ENCODE results near the gene MTG1.
"Not testable (repeated sequence)": the region's sequence is repeated elsewhere in the genome, so short reads cannot be mapped to it uniquely, and the experiment has no call there.

MTG1 gene

DNA sequence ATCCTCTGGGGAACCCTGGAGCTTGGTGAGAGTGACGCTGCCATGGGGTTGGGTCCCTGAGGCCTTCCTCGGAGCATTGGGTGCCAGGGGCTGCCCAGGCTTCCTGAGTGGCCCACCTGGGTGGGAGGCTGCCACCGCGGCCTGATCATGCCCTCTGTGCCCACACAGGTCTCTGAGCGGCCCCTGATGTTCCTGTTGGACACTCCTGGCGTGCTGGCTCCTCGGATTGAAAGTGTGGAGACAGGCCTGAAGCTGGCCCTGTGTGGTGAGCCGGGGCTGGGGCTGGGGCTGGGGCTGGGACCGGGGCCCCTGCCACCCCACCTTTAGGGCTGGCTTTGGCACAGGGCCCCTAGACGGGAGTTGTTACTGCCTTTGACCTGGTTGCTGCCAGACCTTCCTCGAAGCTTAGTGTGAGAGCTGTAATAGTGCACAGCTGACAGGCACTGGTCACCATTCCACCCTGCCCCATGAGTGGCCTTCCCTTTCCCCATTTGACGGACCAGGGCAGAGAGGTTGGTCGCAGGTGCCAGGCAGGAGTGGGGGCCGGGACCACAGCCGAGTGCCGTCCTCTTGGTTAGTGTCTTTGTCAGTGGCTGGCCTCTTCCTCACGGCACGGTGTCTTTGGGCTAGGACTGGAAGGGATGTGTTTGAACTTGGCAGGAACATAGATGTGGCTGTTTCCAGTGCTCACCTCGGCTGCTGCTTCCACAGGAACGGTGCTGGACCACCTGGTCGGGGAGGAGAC, 8.2 kb downstream of the MTG1 start:
- no peak for DNase-seq

DNA sequence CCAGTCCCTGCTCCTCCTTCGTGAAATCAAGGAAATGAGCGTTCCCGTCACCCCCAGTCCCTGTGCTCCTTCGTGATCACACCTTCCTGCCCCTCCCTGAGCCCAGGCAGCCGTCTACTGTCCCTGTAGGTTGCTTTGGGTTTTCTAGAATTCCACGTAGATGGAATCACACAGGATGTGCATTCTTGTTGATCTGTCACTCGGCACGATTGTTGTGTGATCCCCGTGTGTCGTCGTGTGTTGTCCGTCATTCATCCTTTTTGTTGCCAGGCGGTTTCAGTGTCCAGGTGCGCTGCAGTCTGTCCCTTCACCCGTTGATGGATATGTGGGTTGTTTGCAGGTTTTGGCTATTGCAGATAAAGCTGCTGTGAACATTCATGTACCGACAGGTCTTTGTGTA, 9.4 kb downstream of the MTG1 start:
- no peak for DNase-seq

DNA sequence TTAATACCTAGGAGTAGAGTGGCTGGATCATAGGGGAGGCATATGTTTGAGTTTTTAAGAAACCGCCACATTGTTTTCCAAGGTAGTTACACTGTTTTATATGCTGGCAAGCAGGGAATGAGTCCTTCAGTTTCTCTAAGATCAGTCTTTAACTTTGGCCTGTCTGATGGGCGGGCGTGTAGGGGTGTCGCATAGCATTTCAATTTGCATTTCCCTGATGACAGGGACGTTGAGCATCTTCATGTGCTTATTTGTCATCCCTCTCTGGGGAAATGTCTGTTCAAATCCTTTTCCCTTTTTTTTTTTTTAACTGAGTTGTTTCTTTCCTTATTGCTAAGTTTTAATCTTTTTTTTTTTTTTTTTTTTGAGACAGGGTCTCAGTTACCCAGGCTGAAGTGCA, 9.8 kb downstream of the MTG1 start:
- no peak for DNase-seq

DNA sequence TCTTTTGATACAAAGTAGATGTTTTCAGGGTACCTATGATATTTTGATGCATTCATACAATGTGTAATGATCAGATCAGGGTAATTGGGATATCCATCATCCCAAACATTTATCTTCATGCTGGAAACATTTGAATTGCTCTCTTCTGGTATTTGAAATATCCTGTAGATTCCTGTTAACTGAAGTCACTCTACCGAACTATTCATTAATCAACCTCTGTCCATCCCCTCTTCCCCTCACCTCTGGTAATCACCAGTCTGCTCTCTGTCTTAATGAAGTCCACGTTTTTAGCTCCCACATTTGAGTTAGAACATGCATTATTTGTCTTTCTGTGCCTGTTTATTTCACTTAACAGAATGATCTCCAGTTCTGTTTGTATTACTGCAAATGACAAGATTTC, 11.3 kb downstream of the MTG1 start:
- no peak for DNase-seq

DNA sequence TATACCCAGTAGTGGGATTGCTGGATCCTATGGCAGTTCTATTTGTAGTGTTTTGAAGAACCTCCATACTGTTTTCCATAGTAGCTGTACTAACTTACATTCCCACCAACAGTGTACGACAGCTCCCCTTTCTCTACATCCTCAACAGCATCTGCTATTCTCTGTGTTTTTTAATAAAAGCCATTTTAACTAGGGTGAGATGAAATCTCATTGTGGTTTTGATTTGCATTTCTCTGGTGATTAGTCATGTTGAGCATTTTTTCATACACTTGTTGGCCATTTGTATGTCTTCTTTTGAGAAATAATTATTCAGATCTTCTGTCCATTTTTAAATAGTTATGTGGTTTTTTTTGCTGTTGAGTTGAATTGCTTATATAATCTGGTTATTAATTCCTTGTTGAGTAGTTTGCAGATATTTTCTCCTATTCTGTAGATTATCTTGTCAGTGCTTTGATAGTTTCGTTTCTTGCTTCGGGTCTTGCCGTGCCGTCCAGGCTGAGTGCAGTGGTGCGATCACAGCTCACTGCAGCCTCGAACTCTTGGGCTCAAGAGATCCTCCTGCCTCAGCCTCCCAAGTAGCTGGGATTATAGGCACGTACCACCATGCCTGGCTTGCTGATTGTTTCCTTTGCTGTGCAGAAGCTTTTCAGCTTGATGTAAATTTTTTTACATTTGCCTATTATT, 12.0 kb downstream of the MTG1 start:
- DNase-seq = no peak

DNA sequence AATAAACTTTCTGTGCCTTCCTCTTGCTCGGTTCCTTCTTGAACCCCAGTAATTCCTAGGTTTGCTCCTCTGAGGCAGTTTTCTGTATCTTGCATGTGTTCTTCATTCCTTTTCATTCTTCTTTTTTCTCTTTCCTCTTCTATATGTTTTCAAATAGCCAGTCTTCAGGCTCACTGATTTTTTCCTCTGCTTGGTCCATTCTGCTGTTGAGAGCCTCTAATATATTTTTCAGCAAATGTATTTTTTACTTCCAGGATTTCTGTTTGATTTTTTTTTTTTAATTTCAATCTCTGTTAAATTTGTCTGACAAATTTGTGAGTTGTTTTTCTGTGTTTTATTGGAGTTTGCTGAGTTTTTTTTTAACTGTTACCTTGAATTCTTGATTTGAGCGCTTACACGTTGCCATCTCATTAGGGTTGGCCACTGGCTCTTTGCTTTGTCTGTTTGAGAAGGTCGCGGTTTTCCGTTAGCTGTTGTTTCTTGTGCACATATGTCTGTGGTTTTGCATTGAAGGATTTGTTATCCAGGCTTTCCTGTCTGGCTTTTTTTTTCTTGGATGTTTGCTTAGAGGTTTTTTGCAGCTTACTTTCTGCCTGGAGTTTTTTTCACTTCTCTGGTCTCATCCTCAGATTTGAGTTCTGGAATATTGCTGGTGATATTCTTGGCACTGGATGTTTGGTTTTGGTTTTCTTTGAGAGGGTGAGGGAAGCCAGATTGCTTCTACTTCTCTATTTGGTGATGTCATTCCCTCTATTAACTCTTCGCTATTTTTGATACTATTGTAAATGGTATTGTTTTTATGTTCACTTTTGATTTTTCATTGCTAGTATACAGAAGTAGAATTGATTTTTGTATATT, 17.8 kb downstream of the MTG1 start:
- no peak for DNase-seq

DNA sequence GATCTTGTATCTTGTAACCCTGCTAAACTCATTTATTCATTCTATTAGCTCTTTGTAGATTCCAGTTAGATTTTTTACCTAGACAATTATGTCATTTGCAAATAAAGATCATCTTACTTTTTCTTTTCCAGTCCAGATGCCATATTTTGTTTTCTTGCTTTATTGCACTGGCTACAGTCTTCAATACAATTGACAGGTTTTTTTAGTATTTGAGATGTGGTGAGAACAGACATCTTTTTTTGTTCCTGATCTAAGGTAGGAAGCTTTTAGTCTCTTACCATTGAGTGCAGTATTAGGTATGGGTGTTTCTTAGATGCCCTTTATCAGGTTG, 18.4 kb downstream of the MTG1 start:
- DNase-seq = no peak

DNA sequence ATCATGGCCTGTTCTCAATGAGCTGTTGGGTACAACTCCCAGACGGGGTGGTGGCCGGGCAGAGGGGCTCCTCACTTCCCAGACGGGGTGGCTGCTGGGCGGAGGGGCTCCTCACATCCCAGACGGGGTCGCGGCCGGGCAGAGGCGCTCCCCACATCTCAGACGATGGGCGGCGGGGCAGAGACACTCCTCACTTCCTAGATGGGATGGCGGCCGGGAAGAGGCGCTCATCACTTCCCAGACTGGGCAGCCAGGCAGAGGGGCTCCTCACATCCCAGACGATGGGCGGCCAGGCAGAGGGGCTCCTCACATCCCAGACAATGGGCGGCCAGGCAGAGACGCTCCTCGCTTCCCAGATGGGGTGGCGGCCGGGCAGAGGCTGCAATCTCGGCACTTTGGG, 20.4 kb downstream of the MTG1 start:
- not testable (repeated sequence) for DNase-seq

DNA sequence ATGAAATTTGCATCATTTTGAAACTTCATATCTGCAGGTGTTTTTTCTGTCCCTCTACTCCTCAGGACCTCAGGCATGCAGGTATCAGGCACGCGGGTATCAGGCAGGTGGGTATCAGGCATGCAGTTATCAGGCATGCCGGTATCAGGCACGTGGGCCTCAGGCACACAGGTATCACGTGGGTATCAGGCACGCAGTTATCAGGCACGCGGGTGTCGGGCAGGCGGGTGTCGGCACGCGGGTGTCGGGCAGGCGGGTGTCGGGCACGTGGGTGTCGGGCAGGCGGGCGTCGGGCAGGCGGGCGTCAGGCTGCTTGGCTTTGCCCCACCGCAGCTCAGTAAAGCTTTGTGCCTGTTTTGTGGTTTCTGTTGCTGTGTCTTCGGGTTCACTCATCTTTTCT, 21.8 kb downstream of the MTG1 start:
- DNase-seq = no peak

DNA sequence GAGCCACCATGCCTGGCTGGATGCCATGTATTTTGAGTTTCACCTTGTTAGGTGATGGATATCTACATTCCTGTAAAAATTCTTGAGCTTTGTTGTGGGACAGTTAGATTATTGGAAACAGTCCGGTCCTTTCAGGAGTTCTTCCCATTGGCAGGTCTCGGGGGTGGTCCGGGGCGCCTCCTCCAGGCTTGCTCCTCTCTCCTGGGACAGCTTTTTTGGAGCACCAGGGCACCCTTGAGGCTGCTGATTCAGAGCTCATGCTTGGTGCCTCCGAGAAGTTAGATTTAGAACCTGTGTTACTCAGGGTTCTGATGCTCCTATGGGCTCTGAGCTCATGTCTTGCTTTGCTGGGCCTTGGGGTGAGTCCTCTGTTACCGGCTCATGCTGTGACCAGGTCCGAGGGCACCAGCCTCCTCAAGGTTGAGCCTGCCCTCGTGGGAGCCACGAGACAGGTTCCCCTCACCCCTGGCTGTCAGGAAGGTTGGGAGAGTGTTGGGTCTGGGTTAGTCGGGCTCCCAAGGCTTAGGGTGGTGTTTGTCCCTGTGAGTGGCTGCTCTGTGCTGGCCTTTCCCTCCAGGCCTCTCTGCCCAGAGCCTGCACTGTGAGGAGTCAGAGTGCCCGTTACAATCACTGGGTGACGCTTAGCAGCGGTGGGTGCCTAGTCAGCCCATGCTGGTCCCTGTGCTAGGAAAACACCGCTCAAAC, 24.5 kb downstream of the MTG1 start:
- DNase-seq = no peak

DNA sequence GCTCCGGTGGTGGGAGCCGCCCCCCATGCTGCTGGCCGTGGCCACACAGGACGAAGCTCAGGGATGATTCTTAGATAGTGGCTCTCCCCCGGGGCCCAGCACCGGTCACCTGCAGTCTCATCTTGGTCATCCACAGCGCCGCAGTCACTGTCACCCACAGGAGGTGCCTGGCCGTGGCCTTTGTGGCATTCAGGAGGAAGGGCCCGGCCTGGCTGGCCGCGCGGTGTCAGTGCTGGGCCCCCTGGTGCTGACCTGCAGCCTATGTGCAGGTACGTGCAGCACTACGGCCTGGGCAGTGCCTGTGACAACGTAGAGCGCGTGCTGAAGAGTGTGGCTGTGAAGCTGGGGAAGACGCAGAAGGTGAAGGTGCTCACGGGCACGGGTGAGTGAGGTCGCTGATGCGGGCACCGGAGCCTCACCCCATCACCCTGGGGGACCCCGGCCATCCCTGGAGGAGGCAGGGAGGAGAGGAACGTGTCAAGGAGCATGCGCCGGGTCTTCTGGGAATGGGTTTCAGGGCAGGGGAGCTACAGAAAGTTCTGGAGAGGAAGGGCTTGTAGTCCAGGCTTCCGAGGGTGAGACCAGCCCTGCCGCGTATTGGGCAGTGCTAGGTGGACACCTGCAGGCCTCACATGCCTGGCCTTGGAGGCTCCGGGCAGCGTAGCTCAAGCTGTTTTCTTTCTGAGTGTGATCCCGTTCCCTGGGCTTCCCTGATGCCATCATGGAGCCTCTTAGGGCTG, 25.4 kb downstream of the MTG1 start:
- no peak for DNase-seq

DNA sequence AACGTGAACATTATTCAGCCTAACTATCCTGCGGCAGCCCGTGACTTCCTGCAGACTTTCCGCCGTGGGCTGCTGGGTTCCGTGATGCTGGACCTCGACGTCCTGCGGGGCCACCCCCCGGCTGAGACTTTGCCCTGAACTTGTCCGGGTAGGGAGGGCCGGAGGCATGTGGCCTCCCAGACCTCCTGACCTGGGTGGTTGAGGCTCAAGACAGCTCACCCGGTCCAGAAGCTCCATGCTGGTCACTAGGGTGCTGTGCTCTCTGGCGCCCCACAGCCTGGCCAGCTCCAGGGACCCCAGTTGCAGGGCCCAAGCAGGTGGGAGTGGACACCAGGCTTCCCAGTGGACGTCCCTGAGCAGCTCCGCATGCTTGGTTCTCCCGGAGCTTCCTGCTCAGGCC, 26.1 kb downstream of the MTG1 start:
- no peak for DNase-seq

DNA sequence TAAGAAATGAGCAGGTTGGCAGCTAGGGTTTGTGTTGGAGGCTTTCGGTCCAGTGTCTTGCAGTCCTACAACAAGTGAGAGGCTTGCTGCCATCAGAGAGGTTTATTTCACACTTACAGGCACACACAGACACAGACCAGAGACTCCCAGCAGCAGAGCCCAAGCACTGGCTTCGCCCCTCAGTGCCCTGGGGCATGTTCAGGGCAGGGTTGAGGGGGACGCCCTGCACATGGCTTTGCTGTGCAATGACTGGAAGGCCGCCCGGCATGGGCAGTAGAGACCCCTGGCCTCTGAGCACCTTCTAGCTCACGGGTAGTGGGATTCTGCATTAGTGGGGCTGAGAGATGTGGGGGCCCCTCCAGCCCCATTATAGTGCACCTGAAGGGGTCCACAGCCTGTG, 26.6 kb downstream of the MTG1 start:
- DNase-seq = no peak

DNA sequence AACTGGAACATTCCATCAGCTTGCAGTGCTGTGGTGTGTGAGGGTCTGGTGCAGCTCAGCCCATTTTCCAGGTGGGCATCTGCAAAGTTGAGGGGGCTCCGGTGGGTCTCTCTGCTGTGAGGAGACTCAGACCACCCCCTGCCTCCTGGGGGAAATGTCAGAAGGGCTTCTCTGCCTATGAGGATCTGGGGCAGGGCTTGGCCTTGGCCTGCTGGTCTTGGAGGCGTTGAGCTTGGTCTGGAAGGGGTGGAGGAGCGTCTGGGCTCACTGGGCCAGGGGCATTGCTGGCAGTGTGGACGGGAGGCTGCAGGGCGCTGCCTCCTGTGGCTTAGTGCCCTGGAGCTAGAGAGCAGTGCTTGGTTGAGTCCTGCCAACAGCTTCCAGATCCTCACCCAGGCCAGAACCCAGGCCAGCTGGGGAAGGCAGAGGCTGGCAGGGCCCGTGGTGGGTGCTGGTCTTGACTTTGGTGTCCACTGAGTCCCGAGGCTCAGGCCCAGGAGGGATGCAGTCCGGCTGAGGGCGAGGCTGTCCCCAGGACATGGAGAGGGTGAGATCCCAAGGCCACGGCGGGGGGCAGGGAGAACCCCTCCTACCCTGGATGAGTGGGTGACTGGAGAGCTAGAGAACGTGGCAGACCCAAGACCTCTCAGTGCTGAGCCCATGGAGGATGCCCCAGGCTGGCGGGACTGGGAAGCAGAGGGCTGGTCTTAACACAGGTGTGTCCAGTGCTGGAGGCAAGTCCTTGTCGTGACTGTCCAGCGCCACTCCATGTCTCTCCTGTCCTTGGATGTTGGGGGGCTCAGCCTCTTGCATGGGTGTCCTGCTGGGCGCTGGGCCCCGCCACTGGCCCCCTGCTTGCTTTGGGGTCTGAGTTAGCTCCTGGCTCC, 27.6 kb downstream of the MTG1 start:
- no peak for DNase-seq

DNA sequence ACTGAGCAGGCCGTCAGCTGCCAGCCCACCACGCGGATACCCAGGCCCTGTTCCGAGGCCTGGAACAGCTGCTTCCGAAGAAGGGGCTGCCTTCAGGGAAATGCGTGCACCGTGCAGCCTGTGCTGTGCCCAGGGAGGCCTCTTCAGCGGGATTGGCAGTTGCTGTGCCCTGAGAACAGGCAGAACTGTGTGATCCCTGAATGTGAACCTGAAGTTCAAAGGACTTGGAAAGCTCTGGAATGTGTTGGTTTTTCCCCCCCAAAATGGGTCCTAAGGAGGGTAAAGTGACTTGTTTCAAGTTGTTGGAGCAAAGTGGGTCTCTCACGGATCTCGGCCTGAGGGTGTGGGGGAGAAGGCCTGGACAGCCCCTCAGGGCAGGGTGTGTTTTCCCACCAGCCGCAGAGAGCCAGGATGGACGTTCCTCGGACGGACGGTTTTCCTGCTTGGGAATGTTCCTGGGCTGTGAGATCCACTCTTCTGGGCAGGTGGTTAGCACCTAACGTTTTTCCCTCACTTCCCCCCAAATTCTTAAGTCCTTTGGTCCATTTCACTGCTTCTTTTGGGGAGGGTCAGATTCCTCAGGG, 28.4 kb downstream of the MTG1 start:
- DNase-seq = no peak

DNA sequence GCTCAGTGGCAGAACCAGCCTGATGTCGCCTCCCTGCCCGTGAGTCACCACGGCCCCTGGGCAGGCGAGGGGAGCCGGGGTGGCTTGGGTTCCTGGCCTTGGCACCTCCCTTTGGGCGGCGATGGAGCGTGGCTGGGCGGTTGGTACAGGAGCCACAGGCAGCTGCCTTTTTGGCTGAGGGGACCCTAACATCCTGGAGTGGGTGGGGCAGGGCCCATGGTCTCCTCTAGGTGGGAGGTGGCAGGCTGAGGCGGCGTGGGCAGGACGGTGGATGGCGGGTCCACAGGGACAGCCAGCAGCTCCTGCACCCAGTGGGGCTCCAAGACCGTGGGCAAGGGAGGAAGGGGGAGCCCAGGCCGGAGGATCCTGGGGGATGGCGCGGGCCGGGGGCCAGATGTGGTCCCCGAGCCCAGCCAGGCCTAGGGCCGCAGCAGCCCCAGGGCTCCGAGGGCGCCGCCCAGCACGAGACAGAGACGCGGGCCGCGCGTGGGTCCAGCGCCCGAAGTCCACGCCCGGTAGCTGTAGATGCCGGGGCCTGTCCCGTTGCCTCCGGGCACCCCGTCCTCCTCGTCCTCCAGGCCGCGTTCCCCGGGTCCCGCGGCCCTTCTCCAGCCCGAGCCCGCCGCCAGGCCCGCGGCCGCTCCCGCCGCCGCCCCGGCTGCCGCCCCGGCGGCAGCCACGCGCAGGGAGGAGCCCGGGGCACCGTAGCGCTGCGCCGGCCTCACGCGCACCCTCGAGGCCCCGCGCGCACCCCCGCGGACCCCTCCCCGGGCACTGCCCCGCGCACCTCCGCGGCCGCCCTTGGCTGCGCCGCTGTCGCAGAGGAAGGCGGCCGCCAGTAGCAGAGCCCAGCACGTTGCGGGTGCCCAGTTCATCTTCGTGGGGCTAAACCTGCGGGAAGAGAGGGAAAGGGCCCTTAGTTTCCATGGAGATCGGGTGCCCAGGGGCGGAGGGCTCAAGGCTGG, 29.1 kb downstream of the MTG1 start:
- DNase-seq = no peak

DNA sequence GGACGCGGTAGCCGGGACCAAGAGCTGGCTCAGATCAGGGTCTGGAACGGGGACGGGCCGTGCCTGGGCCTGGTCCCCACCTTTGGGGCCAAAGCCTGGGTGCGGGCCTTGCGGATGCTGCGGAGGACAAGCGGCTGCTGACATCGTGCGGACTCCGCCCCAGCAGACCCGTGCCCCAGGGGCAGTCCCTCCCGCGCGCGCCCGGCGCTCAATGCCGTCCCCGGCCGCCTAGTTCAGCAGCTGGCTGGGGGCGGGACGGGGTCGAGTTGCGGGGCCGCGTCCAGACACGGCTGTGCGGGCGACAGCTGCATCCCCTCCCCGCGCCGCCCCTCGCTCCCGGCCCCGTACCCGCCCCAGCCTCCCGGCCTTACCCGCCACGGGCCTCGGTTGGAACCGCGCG, 30.1 kb downstream of the MTG1 start:
- not testable (repeated sequence) for DNase-seq

DNA sequence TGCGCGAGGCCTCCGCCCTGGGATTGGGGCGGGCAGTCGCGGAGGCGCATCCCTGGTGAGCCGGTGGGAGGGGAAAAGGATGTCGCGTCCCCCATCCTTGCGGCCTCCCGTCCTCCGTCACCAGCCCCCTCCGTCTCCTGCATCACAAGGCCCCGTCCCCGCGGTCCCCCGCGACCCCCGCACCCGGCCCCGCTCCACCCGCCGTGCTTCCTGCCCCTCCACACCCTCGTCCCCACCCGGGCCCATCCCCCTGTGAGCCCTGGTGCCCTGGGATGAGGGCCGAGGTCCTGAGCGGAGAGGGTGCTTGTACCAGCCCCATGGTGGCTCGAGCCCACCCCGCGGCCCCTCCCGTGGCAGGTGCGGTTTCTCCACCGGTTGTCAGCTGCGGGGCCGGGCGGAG, 30.6 kb downstream of the MTG1 start, which contains the start of gene SPRN:
Gene SPRN, minus strand, starts transcription at position 25 of the 400 bp plus-strand sequence. CDS start 944 bp downstream, outside the sequence.
- not testable (repeated sequence) for DNase-seq

DNA sequence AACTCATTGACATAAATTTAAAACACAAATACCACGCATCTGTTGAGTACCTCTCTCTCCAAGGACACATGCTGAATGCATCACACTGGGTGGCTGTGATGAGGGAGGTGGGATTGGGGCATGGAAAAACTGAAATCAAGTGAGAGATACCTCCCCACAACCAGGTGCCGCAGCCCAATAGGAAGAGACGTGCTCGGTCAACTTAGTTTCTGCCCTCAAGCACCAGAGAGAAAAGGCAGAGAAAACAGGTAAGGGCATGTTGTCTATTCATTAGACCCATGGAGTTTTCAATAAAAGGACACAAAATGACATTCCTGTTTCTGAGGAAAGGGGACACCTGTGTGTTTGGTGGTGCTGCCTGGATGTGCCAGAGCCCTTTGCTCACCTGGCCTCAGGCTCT, 35.6 kb downstream of the MTG1 start:
- DNase-seq = not testable (repeated sequence)

Measured in OCI-M1 (cell line).